ENCODE data around the gene ZNF277.

Gene ZNF277

DNA sequence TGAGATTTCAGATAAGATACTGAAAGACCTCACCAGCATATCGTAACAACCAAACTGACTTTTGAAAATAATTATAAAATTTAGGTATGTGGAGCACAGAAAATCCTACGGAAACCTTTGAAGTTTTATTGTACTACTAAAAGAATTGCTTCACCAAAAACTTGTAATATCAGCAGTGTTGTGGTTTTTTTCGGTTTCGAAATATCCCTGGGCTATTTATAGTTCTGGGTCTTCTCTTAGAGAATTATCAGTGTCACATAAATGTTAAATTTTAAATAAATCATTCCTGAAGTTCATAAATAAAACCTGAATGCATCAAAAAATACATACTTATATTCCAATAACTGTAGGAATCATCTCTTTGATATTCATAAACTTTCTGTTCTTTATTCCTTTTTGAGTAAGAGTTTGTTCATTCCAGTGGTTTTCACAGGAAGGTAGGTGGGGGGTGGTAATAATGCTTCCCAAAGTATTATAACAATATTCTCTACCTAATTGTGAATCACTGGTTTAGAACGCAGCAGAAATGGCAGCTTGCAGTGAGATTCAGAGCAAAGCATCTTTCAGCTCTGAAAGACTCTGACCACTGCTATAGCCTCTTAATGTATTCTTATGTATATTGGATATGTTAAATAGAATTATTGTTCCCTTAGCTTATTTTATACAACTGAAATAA is 60.2 kb downstream of the ZNF277 start:
- Histone ChIP-seq H3K4me2 (ENCODE audit: low read length) (no peak overlapping the region), H3K4me1 (ENCODE audit: control insufficient read depth, low read length) (no peaks in the 10 kb centered on the region), H3K4me3 (ENCODE audit: low read length) (no peak overlapping the region)

DNA sequence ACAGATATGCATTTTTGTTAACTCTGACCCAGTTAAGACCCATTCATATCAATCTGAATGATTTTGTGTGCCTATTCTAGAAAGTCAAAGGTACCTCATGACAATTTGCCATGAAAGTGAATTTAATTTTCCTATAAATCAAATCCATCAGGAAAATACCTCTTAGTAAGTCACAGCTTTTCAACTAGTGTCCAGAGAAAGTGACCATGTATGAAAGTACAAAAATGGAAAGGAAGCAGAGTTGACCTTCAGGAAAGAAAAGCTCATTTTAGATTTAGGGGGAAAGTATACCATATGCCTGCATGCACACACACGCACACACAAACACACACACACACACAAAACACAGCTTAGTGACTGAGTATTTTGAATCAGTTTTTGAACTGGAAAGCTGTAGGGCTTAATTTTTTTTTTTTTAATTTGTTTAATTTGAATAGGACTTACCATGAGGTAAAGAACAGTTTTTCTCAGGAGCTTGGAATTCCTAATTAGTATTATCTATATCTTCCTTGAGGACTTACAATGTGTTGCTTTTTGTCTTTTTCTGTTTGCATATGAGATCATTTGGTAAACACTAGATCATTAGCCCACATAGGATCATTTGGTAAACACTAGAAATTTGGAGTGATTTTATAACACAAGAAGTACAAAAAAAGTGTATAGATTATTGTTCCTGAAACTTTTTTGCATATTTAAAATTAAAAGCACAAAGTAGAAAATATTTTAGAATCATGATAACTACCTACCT is 61.6 kb downstream of the ZNF277 start:
- no peak for TF ChIP-seq EZH2phosphoT487 (IDR thresholded peaks at IDR 0.05; ENCODE audit: borderline replicate concordance, low read length)
- TF ChIP-seq, protein P1, sequence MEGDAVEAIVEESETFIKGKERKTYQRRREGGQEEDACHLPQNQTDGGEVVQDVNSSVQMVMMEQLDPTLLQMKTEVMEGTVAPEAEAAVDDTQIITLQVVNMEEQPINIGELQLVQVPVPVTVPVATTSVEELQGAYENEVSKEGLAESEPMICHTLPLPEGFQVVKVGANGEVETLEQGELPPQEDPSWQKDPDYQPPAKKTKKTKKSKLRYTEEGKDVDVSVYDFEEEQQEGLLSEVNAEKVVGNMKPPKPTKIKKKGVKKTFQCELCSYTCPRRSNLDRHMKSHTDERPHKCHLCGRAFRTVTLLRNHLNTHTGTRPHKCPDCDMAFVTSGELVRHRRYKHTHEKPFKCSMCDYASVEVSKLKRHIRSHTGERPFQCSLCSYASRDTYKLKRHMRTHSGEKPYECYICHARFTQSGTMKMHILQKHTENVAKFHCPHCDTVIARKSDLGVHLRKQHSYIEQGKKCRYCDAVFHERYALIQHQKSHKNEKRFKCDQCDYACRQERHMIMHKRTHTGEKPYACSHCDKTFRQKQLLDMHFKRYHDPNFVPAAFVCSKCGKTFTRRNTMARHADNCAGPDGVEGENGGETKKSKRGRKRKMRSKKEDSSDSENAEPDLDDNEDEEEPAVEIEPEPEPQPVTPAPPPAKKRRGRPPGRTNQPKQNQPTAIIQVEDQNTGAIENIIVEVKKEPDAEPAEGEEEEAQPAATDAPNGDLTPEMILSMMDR (IDR thresholded peaks at IDR 0.05; ENCODE audit: low read depth, low read length, poor library complexity, severe bottlenecking), result no peak
- Histone ChIP-seq H4K20me1 (ENCODE audit: control insufficient read depth, insufficient read depth, low read depth, low read length) (no peaks in the 10 kb centered on the region), H3K4me3 (ENCODE audit: low read length) (no peak overlapping the region), H3K4me1 (ENCODE audit: control insufficient read depth, low read length) (no peaks in the 10 kb centered on the region), H3K79me2 (ENCODE audit: control insufficient read depth, low read length) (peaks cover 3% of the 10 kb centered on the region; the same call in 1 of the 2 replicates), H3K9me2 (replicated peaks; ENCODE audit: control insufficient read depth, low read length) (no peaks in the 10 kb centered on the region), H3F3A (ENCODE audit: control insufficient read depth, insufficient read depth) (no peaks in the 10 kb centered on the region), H3K27me3 (ENCODE audit: control insufficient read depth, low read length) (no peaks in the 10 kb centered on the region), H3K9me3 (ENCODE audit: control insufficient read depth, insufficient read depth, low read length) (no peaks in the 10 kb centered on the region), H3K4me2 (ENCODE audit: low read length) (no peak overlapping the region), H3K27ac (ENCODE audit: low read depth, low read length) (no peak overlapping the region), H3K36me3 (ENCODE audit: control insufficient read depth, low read length) (no peaks in the 10 kb centered on the region)

More for the DNA sequence above, 60.2 kb downstream of the ZNF277 start:
- no peaks in the 10 kb centered on the region for H3K36me3 ChIP-seq (ENCODE audit: control insufficient read depth, low read length)
- TF ChIP-seq, protein P1 (IDR thresholded peaks at IDR 0.05; ENCODE audit: low read depth, low read length, poor library complexity, severe bottlenecking), result no peak
- TF ChIP-seq EZH2phosphoT487 (IDR thresholded peaks at IDR 0.05; ENCODE audit: borderline replicate concordance, low read length), result no peak
- peaks cover 3% of the 10 kb centered on the region; the same call in 1 of the 2 replicates for H3K79me2 ChIP-seq (ENCODE audit: control insufficient read depth, low read length)
- no peaks in the 10 kb centered on the region for H4K20me1 ChIP-seq (ENCODE audit: control insufficient read depth, insufficient read depth, low read depth, low read length)
- H3K9me3 ChIP-seq (ENCODE audit: control insufficient read depth, insufficient read depth, low read length), result no peaks in the 10 kb centered on the region
- no peaks in the 10 kb centered on the region for H3K27me3 ChIP-seq (ENCODE audit: control insufficient read depth, low read length)
- H3F3A ChIP-seq (ENCODE audit: control insufficient read depth, insufficient read depth), result no peaks in the 10 kb centered on the region
- H3K9me2 ChIP-seq (replicated peaks; ENCODE audit: control insufficient read depth, low read length), result no peaks in the 10 kb centered on the region
- H3K27ac ChIP-seq (ENCODE audit: low read depth, low read length), result no peak overlapping the region

DNA sequence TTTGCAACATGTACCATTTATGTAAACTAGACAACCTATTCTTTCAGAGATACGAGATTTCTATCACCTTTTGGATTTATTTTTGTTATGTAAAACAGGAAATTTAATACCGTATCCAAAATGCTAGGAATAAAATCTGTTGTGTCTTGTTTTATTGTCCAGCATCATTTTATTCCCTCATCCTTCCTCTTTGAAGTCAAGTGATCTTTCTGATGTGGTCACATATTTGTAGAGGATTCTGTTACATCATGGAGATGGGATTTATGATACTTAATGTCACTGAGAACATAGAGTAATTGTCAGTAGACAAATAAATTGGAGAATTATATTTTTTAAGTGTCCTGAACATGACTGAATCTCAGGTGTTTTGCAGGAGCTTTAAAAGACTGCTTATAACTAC is 64.7 kb downstream of the ZNF277 start:
- Histone ChIP-seq H3K27me3 (ENCODE audit: control insufficient read depth, low read length) (no peaks in the 10 kb centered on the region), H3K4me1 (ENCODE audit: control insufficient read depth, low read length) (no peaks in the 10 kb centered on the region), H3F3A (ENCODE audit: control insufficient read depth, insufficient read depth) (no peaks in the 10 kb centered on the region), H3K4me3 (ENCODE audit: low read length) (no peak overlapping the region), H4K20me1 (ENCODE audit: control insufficient read depth, insufficient read depth, low read depth, low read length) (no peaks in the 10 kb centered on the region), H3K9me2 (replicated peaks; ENCODE audit: control insufficient read depth, low read length) (no peaks in the 10 kb centered on the region), H3K79me2 (ENCODE audit: control insufficient read depth, low read length) (no peaks in the 10 kb centered on the region; the same call in 1 of the 2 replicates), H3K27ac (ENCODE audit: low read depth, low read length) (no peak overlapping the region), H3K9me3 (ENCODE audit: control insufficient read depth, insufficient read depth, low read length) (no peaks in the 10 kb centered on the region), H3K36me3 (ENCODE audit: control insufficient read depth, low read length) (no peaks in the 10 kb centered on the region), H3K4me2 (ENCODE audit: low read length) (no peak overlapping the region)
- no peak for TF ChIP-seq EZH2phosphoT487 (IDR thresholded peaks at IDR 0.05; ENCODE audit: borderline replicate concordance, low read length)
- TF ChIP-seq, protein P1 (IDR thresholded peaks at IDR 0.05; ENCODE audit: low read depth, low read length, poor library complexity, severe bottlenecking), result no peak

Data from DOHH2 (cell line).